Keratinocyte (primary cell): Measurements from ENCODE around the gene ZNF207. TPM values are rescaled to one million over a fixed set of nuclear protein-coding genes. Genes with fewer than 3 reads are reported as not detected.

Experiments
- DNase-seq: peaks from one replicate; pipeline ENCODE4 v3.0.0-alpha.2; 2011; ENCODE audit warnings: low read depth, missing footprints, low spot score
- FAIRE-seq: peaks from 2 replicates; lab custom pipeline; 2011; peaks lifted over from hg19 to GRCh38; lab: Jason Lieb, UNC
- H2AFZ ChIP-seq: 2 replicates; pipeline ENCODE4 v1.6.0; 2012; ENCODE audit warnings: low read length, control low read depth, inconsistent platforms; ENCODE audit not compliant: control insufficient read depth
- H3K27ac ChIP-seq: 2 replicates; pipeline ENCODE4 v1.5.1; 2011; ENCODE audit warnings: low read length; ENCODE audit not compliant: control insufficient read depth, insufficient read depth
- H3K27me3 ChIP-seq: 3 replicates; pipeline ENCODE4 v1.6.0; 2011; ENCODE audit warnings: low read length; ENCODE audit not compliant: control insufficient read depth, insufficient read depth; ENCODE audit errors: extremely low read depth
- H3K36me3 ChIP-seq, 2 experiments: 2 replicates in 1 of 2; 3 replicates in 1 of 2; pipeline ENCODE4 v1.5.1; 2011; ENCODE audit warnings: low read length in 2 of 2, mild to moderate bottlenecking in 1 of 2; ENCODE audit not compliant: control insufficient read depth in 2 of 2, insufficient read depth in 2 of 2; ENCODE audit errors: extremely low read depth in 1 of 2
- H3K4me1 ChIP-seq: 3 replicates; pipeline ENCODE4 v1.5.1; 2011; ENCODE audit warnings: low read length; ENCODE audit not compliant: control insufficient read depth, insufficient read depth; ENCODE audit errors: extremely low read depth
- H3K4me2 ChIP-seq: 3 replicates; pipeline ENCODE4 v1.6.0; 2011; ENCODE audit warnings: low read depth, low read length; ENCODE audit not compliant: control insufficient read depth, insufficient read depth; ENCODE audit errors: extremely low read depth
- H3K4me3 ChIP-seq, 3 experiments: fragments of 200-600 bp in 1 of 3; sonication (generic) in 1 of 3; 2 replicates in 2 of 3; 3 replicates in 1 of 3; pipeline ENCODE4 v1.5.1; 2011 to 2016; ENCODE audit warnings: low read length in 3 of 3, mild to moderate bottlenecking in 3 of 3, control low read depth in 2 of 3, inconsistent platforms in 1 of 3, low read depth in 1 of 3, mixed read lengths in 1 of 3, mixed run types in 1 of 3, moderate library complexity in 1 of 3; ENCODE audit not compliant: control insufficient read depth in 2 of 3, insufficient read depth in 2 of 3; ENCODE audit errors: extremely low read depth in 1 of 3
- H3K79me2 ChIP-seq: 2 replicates; pipeline ENCODE4 v1.6.0; 2012; ENCODE audit warnings: low read length; ENCODE audit not compliant: control insufficient read depth, insufficient read depth
- H3K9ac ChIP-seq: 3 replicates; pipeline ENCODE4 v1.6.0; 2011; ENCODE audit warnings: low read length; ENCODE audit not compliant: control insufficient read depth, insufficient read depth; ENCODE audit errors: extremely low read depth
- H3K9me1 ChIP-seq: 3 replicates; pipeline ENCODE4 v1.6.0; 2011; ENCODE audit warnings: low read length; ENCODE audit not compliant: control insufficient read depth, insufficient read depth; ENCODE audit errors: extremely low read depth
- H3K9me3 ChIP-seq: 2 replicates; pipeline ENCODE4 v1.5.1; 2012; ENCODE audit warnings: low read depth, low read length; ENCODE audit not compliant: control insufficient read depth
- H4K20me1 ChIP-seq: 3 replicates; pipeline ENCODE4 v1.6.0; 2011; ENCODE audit warnings: low read length; ENCODE audit not compliant: control insufficient read depth, insufficient read depth; ENCODE audit errors: extremely low read depth
- EZH2 ChIP-seq: IDR thresholded peaks from one replicate; pipeline ENCODE4 v1.6.1; 2012; ENCODE audit warnings: inconsistent platforms, mild to moderate bottlenecking, low read length, moderate library complexity
- dilution Hi-C: fragments of 300-500 bp; cut with MboI; formaldehyde crosslinking; loops from one replicate; pipeline ENCODE4 v1.7.0; 2020; ENCODE audit warnings: low sequenced_read_pairs; ENCODE audit not compliant: extremely low pct_ligation_motif_present
- polyA minus RNA-seq, 3 experiments: library from RNA; depleted of rRNA, polyadenylated mRNA; stranded (reverse); fragments of >200 nt; gene quantifications; 1 replicate in 1 of 3; 2 replicates in 1 of 3; 3 replicates in 1 of 3; pipeline ENCODE4 v1.2.3, GENCODE V29; 2011
- polyA plus RNA-seq, 5 experiments: library from polyadenylated mRNA; depleted of rRNA in 3 of 5; stranded (reverse) in 3 of 5; stranded (forward) in 1 of 5; unstranded in 1 of 5; fragments of >200 nt; gene quantifications; 1 replicate in 1 of 5; 2 replicates in 3 of 5; 3 replicates in 1 of 5; pipeline versions ENCODE4 v1.2.1 to v1.2.3, GENCODE V29; 2011 to 2012; ENCODE audit warnings: missing spikeins in 2 of 5, low read depth in 1 of 5, low replicate concordance in 1 of 5
- TF ChIP-seq, protein P1 (sequence below), 3 experiments: IDR thresholded peaks in 1 of 3; conservative IDR thresholded peaks in 1 of 3; optimal IDR thresholded peaks in 1 of 3; 2 replicates in 2 of 3; 3 replicates in 1 of 3; pipeline versions ENCODE3 to v1.5.1; 2011; ENCODE audit warnings: low read length in 3 of 3, mild to moderate bottlenecking in 3 of 3, moderate library complexity in 2 of 3, control low read depth in 1 of 3, inconsistent platforms in 1 of 3; ENCODE audit not compliant: insufficient read depth in 2 of 3; ENCODE audit errors: extremely low read depth in 1 of 3

Gene ZNF207
- polyA plus RNA-seq (158 to 232 TPM (median 172 TPM) in 3 replicates), polyA minus RNA-seq (134 to 279 TPM (median 254 TPM) in 3 replicates)
- 68.6 TPM for polyA plus RNA-seq (2011; ENCODE audit: low read depth)
- polyA plus RNA-seq (2011; cell fraction: cytosol; rRNA removed): 141 and 227 TPM in 2 replicates
- 244 and 281 TPM in 2 replicates for polyA plus RNA-seq (2011; cell fraction: nucleus; rRNA removed)
- polyA plus RNA-seq (2012; ENCODE audit: low replicate concordance): 129 and 131 TPM in 2 replicates
- 94.4 TPM for polyA minus RNA-seq (2011; cell fraction: cytosol; rRNA and poly(A)+ RNA removed)
- polyA minus RNA-seq (2011; cell fraction: nucleus; rRNA and poly(A)+ RNA removed): 99.3 and 156 TPM in 2 replicates

GRCh38 chr17:32349854-32350665 is at the start of gene ZNF207:
ZNF207 (plus strand) TSS chr17:32350157; CDS start chr17:32350286, 129 bp downstream.
- peaks cover 21% of the 10 kb centered on the region for H3K4me1 ChIP-seq
- peak within 1 kb of the TSS; percentile 92 for H2AFZ ChIP-seq
- TF ChIP-seq, protein P1, sequence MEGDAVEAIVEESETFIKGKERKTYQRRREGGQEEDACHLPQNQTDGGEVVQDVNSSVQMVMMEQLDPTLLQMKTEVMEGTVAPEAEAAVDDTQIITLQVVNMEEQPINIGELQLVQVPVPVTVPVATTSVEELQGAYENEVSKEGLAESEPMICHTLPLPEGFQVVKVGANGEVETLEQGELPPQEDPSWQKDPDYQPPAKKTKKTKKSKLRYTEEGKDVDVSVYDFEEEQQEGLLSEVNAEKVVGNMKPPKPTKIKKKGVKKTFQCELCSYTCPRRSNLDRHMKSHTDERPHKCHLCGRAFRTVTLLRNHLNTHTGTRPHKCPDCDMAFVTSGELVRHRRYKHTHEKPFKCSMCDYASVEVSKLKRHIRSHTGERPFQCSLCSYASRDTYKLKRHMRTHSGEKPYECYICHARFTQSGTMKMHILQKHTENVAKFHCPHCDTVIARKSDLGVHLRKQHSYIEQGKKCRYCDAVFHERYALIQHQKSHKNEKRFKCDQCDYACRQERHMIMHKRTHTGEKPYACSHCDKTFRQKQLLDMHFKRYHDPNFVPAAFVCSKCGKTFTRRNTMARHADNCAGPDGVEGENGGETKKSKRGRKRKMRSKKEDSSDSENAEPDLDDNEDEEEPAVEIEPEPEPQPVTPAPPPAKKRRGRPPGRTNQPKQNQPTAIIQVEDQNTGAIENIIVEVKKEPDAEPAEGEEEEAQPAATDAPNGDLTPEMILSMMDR (optimal IDR thresholded peaks at IDR 0.05 in 1 of 3, IDR thresholded peaks at IDR 0.05 in 1 of 3, conservative IDR thresholded peaks at IDR 0.05 in 1 of 3; ENCODE audit: extremely low read depth in 1 of 3, insufficient read depth in 2 of 3, low read length in 3 of 3): no peak
- TF ChIP-seq EZH2: no peak
- H3K79me2 ChIP-seq: peaks cover 56% of the 10 kb centered on the region
- dilution Hi-C loops: no loop called here
- H4K20me1 ChIP-seq: peaks cover 27% of the 10 kb centered on the region
- H3K36me3 ChIP-seq: peaks cover 12 to 15% of the 10 kb centered on the region in 2 experiments
- no peaks in the 10 kb centered on the region for H3K9me3 ChIP-seq
- peak; percentile 62 for DNase-seq
- peak within 1 kb of the TSS; percentile 72 to 100 (median 100) for H3K4me3 ChIP-seq
- peak; percentile 66 for FAIRE-seq
- H3K4me2 ChIP-seq: peak within 1 kb of the TSS; percentile 94
- no peaks in the 10 kb centered on the region for H3K27me3 ChIP-seq
- peak within 1 kb of the TSS; percentile 100 for H3K9ac ChIP-seq
- H3K27ac ChIP-seq: peak within 1 kb of the TSS; percentile 100
- peaks cover 3% of the 10 kb centered on the region for H3K9me1 ChIP-seq

DNA sequence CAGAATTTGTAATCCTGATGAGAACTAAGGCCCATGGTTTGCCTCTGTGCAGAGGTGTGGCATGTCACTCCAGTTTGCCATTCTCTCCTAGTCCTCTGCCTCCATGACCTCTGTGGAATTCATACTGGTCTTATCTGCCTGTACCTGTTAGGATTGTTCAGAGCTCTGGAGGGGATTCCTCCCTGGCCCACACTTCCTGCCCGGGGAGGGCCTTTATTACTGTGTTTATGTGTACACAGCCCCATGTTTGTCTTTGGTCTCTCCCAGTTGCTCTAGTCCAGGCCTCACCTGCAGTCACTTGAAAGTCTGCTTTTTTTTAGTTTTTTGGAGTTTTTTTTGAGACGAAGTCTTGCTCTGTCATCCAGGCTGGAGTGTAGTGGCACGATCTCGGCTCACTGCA is 47.9 kb upstream of the ZNF207 start:
- H3K27me3 ChIP-seq: no peaks in the 10 kb centered on the region
- no peaks in the 10 kb centered on the region for H4K20me1 ChIP-seq
- H3K9me3 ChIP-seq: no peaks in the 10 kb centered on the region
- H3K4me2 ChIP-seq: no peak overlapping the region
- H3K9ac ChIP-seq: no peak overlapping the region
- DNase-seq: no peak
- no peak overlapping the region for H3K27ac ChIP-seq
- H3K4me1 ChIP-seq: no peaks in the 10 kb centered on the region
- no peaks in the 10 kb centered on the region for H3K79me2 ChIP-seq
- dilution Hi-C loops: no loop called here
- FAIRE-seq: no peak
- no peak overlapping the region for H3K4me3 ChIP-seq
- H3K9me1 ChIP-seq: no peaks in the 10 kb centered on the region
- no peak overlapping the region for H2AFZ ChIP-seq
- TF ChIP-seq, protein P1 (optimal IDR thresholded peaks at IDR 0.05 in 1 of 3, IDR thresholded peaks at IDR 0.05 in 1 of 3, conservative IDR thresholded peaks at IDR 0.05 in 1 of 3; ENCODE audit: extremely low read depth in 1 of 3, insufficient read depth in 2 of 3, low read length in 3 of 3): no peak
- TF ChIP-seq EZH2: no peak
- no peaks in the 10 kb centered on the region for H3K36me3 ChIP-seq
